HepG2 (cell line): ENCODE results near the gene HBA1. TPM values are rescaled to one million over a fixed set of nuclear protein-coding genes. Genes with fewer than 3 reads are reported as not detected.

Experiments used
- HMGXB4 ChIP-seq, 2 experiments: sonication (generic) in 1 of 2; formaldehyde crosslinking in 1 of 2; IDR thresholded peaks; 2 replicates each; pipeline versions ENCODE4 v1.4.0 to v1.6.1; 2018 to 2020; ENCODE audit warnings: missing genetic modification reagents in 2 of 2, borderline replicate concordance in 1 of 2, low read depth in 1 of 2, mild to moderate bottlenecking in 1 of 2, missing biosample characterization in 1 of 2
- KLF11 ChIP-seq: IDR thresholded peaks from 2 replicates; pipeline ENCODE4 v1.6.1; 2016; ENCODE audit warnings: missing compliant biosample characterization
- STAG1 ChIP-seq: sonication (generic); formaldehyde crosslinking; IDR thresholded peaks from 2 replicates; pipeline ENCODE4 v1.4.0; 2020; ENCODE audit warnings: missing genetic modification reagents
- ZNF136 ChIP-seq: sonication (generic); formaldehyde crosslinking; IDR thresholded peaks from 2 replicates; pipeline ENCODE4 v1.8.1; 2022; ENCODE audit warnings: low read depth, mild to moderate bottlenecking, moderate library complexity, missing genetic modification reagents
- ZNF180 ChIP-seq: sonication (generic); formaldehyde crosslinking; IDR thresholded peaks from 2 replicates; pipeline ENCODE4 v1.4.0; 2020; ENCODE audit warnings: low read depth, missing genetic modification reagents, borderline replicate concordance
- ZNF530 ChIP-seq: sonication (generic); formaldehyde crosslinking; IDR thresholded peaks from 2 replicates; pipeline ENCODE4 v1.5.0; 2020; ENCODE audit warnings: low read depth, mild to moderate bottlenecking, missing genetic modification reagents
- polyA plus RNA-seq, 8 experiments: library from polyadenylated mRNA; depleted of rRNA in 3 of 8; stranded (reverse) in 7 of 8; unstranded in 1 of 8; fragments of >200 nt; fragmentation: Illumina TruSeq in 4 of 8; extraction: Trizol in 4 of 8; gene quantifications; 2 replicates each; pipeline versions ENCODE4 v1.2.1 to v1.2.3, GENCODE V29; 2011 to 2016; ENCODE audit warnings: low read depth in 4 of 8, missing spikeins in 1 of 8, mixed read lengths in 1 of 8; ENCODE audit not compliant: insufficient read depth in 1 of 8
- total RNA-seq, 5 experiments: library from RNA; depleted of rRNA; stranded (reverse); fragments of >200 nt; fragmentation: Illumina TruSeq; extraction: Trizol; gene quantifications; 2 replicates each; pipeline ENCODE4 v1.2.3, GENCODE V29; 2016; ENCODE audit warnings: low read depth in 1 of 5
- TF ChIP-seq, protein P1 (sequence below): sonication (generic); formaldehyde crosslinking; IDR thresholded peaks from 2 replicates; pipeline ENCODE4 v1.5.0; 2020; ENCODE audit warnings: mild to moderate bottlenecking, missing genetic modification reagents, borderline replicate concordance

The HBA1 gene
- total and polyA plus RNA-seq, 2 of the 13 experiments (the other 11 are each of a cell fraction or from before 2014, with no cell fraction given), result 0.59 TPM; not detected in 1

DNA sequence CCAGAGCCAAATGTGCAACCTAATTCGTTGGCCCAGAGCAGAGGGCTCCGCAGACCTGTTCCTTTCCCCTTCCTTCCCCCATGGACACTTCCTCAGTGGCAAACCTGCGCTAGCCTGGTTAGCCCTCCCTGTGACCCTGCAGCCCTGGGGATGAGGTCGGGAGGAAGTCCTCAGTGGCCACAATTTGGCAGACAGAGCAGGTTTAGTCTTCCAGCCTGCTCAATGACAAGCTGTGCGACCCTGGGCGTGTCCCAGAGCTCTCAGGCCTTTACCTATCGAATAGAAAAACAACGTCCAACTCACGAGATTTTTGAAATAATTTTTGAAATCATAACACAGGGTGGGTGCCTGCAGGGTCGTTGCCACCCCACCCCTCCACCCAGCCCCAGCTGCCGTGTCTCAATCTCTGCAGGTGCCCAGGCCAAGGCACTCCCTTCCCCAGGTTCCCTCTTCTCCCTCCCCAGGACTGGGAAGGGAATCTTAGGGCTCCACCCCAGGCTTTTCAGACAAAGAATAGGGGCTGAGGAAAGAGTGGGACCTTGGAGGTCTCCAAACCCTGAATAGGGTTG is 9.3 kb upstream of the HBA1 start (continued):
- TF ChIP-seq, protein P1, sequence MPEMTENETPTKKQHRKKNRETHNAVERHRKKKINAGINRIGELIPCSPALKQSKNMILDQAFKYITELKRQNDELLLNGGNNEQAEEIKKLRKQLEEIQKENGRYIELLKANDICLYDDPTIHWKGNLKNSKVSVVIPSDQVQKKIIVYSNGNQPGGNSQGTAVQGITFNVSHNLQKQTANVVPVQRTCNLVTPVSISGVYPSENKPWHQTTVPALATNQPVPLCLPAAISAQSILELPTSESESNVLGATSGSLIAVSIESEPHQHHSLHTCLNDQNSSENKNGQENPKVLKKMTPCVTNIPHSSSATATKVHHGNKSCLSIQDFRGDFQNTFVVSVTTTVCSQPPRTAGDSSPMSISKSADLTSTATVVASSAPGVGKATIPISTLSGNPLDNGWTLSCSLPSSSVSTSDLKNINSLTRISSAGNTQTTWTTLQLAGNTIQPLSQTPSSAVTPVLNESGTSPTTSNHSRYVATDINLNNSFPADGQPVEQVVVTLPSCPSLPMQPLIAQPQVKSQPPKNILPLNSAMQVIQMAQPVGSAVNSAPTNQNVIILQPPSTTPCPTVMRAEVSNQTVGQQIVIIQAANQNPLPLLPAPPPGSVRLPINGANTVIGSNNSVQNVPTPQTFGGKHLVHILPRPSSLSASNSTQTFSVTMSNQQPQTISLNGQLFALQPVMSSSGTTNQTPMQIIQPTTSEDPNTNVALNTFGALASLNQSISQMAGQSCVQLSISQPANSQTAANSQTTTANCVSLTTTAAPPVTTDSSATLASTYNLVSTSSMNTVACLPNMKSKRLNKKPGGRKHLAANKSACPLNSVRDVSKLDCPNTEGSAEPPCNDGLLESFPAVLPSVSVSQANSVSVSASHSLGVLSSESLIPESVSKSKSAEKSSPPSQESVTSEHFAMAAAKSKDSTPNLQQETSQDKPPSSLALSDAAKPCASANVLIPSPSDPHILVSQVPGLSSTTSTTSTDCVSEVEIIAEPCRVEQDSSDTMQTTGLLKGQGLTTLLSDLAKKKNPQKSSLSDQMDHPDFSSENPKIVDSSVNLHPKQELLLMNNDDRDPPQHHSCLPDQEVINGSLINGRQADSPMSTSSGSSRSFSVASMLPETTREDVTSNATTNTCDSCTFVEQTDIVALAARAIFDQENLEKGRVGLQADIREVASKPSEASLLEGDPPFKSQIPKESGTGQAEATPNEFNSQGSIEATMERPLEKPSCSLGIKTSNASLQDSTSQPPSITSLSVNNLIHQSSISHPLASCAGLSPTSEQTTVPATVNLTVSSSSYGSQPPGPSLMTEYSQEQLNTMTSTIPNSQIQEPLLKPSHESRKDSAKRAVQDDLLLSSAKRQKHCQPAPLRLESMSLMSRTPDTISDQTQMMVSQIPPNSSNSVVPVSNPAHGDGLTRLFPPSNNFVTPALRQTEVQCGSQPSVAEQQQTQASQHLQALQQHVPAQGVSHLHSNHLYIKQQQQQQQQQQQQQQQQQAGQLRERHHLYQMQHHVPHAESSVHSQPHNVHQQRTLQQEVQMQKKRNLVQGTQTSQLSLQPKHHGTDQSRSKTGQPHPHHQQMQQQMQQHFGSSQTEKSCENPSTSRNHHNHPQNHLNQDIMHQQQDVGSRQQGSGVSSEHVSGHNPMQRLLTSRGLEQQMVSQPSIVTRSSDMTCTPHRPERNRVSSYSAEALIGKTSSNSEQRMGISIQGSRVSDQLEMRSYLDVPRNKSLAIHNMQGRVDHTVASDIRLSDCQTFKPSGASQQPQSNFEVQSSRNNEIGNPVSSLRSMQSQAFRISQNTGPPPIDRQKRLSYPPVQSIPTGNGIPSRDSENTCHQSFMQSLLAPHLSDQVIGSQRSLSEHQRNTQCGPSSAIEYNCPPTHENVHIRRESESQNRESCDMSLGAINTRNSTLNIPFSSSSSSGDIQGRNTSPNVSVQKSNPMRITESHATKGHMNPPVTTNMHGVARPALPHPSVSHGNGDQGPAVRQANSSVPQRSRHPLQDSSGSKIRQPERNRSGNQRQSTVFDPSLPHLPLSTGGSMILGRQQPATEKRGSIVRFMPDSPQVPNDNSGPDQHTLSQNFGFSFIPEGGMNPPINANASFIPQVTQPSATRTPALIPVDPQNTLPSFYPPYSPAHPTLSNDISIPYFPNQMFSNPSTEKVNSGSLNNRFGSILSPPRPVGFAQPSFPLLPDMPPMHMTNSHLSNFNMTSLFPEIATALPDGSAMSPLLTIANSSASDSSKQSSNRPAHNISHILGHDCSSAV, result no peak
- TF ChIP-seq ZNF180 (CRISPR knock-in tag) (no peak), HMGXB4 (CRISPR knock-in tag; IDR thresholded peaks at IDR 0.05; ENCODE audit: borderline replicate concordance in 1 of 2, low read depth in 1 of 2) (no peak), STAG1 (CRISPR knock-in tag) (no peak), ZNF136 (no peak), ZNF530 (no peak), KLF11 (CRISPR knock-in tag) (no peak)
